Endometrial microvascular endothelial cells (primary cell): ENCODE data around the gene EIF3K. TPM values are rescaled to one million over a fixed set of nuclear protein-coding genes. Genes with fewer than 3 reads are reported as not detected.
"Not testable (repeated sequence)": the region's sequence is repeated elsewhere in the genome, so short reads cannot be mapped to it uniquely, and the experiment has no call there.

ENCODE experiments used
- in situ Hi-C: cut with HindIII; loops from 2 replicates; pipeline ENCODE4 v1.10.0; 2017; ENCODE audit warnings: low sequenced_read_pairs, low pct_unique_long_range_greater_than_20kb; ENCODE audit errors: inconsistent ontology term
- total RNA-seq: library from RNA; depleted of rRNA; stranded (reverse); fragments of >200 nt; gene quantifications from one replicate; pipeline ENCODE4 v1.2.3, GENCODE V29; 2015; ENCODE audit errors: inconsistent ontology term

The EIF3K gene
- total RNA-seq, 1 donor from 2014 or later = 582 TPM

DNA sequence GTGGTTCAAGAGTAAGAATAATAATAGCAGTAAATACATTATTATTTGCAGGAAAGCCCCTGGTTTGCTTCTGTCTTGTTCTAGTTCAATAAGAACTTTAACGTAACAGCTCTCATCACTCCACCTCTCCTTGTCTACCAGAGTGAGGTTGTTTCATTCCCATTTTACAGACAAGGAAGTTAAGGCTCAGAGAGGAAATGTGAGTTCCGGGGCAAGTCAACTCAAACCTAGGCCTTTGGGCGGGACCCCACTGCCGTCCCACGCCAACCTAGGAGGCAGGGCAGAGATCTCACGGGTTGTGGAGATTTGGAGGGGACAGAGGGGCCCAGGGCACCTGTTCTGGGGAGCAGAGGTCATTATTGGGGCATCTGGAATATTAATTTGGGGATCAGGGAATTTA is 2.7 kb upstream of the EIF3K start:
- in situ Hi-C loops = no loop called here

DNA sequence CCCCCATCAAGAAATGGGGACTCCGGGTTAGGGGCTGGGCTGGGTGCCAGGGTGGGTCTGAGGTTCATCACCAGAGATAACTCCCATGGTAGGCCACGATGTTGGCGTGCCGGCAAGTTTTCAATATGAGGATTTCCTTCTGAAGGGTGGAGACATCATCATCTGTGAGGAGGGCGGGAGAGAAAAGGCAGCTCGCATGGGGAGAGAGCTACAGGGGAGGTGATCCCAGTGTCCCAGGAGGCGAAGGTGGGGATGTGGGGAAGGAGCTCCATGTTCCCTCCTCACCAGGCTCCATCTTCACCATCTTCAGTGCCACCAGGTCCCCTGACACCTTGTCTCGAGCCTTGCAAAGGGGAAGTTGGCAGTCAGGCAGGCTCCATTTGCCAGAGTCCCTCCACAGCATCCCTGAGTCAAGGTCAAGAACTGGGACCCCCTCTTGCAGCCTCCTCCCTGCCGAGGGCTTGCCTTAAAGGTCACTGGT is 1.7 kb upstream of the EIF3K start:
- in situ Hi-C loops = no loop called here

DNA sequence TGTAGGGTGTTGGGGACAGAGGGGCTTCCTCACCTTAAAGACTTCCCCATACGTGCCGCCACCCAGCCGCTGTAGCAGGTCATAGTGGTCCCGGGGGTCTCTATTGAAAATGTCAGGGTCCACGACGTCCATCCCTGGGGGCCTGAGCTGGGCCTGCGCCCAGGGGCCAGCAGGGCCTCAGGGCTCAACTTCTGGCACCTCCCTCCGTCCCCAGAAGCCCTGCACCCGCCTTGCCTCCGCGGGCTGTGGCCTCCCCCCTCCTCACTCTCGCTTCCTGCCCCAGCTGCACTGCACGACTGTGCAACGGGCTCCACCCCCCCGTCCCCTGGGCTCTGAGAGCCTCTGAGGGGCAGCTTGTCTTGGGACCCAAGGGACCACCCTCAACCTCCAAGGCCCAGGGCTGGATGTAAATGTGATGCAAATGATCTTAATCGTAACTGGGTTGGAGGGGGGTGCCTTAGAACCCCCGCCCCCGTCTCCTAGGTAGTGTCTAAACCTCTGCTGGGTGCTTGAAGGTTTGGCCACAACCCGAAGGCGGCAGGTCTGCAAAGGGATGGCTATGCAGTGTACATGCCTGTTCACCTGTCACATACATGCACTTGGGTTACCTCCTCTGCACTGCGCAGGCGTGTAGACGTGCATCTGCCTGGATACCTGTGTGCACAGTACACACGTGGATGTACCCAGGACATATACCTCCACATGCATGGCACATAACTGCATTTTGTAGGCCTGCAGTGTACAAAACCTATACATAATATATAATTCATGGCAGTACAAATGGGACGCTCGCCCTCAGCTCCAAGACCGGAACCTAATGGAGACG is 1.0 kb upstream of the EIF3K start, which contains the start of gene MAP4K1:
MAP4K1 (minus strand) TSS at position 190 of the 826 bp plus-strand sequence; CDS start at position 132, 58 bp downstream.
- in situ Hi-C loops = no loop called here

DNA sequence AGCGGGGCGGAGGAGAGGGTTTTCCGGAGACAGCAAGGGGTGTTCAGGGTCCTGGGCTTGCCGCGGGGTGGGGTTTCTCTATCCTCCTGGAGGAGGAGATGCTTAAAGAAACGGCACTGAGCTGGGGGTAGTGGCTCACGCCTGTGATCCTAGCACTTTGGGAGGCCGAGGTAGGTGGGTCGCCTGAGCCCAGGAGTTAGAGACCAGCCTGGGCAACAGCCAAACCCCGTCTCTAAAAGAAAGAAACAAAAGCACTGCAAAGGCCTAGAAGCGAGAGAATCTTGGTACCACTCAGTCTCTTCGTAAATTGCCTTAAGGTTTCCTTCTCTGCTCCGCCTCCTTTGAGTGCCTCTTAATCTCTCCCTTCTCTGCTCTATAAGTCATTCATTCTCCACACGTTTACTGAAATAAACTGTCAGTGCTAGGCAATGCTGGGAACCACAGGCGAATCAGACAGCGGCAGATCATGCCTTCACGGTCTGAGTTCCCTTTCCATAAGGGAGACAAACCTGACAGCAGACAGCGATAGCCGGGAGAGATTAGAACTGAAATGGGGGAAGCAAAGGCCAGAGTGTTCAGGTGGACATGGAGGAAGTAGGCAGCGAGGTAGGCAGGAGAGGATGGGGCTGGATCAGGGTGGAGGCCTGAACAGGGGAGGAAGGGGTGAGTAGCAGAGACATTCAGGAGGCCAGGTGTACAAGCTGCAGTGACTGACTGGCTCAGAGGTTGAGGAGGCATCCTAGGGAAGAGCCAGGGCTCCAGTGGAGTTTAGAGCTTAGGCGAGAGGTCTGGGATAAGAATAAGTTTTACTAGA is 580 bp downstream of the EIF3K start:
- in situ Hi-C loops = no loop called here

DNA sequence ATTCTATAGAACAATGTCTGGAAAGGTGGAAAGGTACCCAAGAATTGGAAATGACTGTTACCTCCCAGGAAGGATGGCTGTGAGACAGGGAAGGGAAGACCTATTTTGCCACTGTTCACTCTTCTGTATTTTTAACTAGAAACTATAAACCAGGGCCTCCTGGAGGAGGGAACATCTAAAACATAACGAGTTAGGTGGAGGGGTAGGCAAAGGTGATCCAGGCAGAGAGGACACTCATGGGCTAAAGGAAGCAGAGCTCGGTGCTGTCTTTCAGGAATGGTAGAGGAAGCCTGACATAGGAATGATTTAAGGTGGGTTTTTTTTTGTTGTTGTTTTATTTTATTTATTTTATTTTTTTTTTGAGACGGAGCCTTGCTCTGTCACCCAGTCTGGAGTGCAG is 5.8 kb downstream of the EIF3K start:
- in situ Hi-C loops = no loop called here

DNA sequence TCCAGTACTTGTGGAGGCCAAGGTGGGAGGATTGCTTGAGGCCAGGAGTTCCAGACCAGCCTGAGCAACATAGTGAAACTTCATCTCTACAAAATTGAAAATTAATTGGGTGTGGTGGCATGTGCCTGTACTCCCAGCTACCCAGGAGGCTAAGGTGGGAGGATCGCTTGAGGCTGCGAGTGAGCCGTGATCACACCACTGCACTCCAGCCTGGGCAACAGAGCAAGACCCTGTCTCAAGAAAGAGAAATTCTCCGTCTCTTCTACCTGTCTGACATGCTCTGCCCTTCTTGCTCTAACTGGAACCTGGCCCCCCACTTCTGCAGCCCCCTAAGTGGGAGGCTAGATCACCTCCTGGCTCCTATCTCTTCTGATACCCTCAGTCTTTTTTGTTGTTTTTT is 7.4 kb downstream of the EIF3K start:
- in situ Hi-C loops = no loop called here

DNA sequence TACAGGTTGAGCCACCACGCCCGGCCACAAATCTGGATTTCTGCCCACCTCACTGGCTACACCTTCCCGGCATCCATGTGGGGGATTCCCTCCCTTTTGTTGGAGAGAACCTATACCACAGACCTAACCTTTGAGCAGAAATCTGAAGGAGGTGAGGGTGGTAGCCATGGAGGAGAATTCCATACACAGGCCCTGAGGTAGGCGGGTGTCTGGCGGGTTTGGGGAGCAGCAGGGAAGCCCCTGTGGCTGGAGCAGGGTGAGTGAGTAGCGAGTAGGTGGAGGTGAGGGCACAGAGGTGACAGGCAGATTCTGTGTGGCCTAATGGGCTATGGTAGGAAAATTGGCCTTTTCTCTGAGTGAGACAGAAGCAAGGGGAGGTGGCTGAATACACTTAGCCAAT is 10.6 kb downstream of the EIF3K start:
- in situ Hi-C loops = no loop called here

DNA sequence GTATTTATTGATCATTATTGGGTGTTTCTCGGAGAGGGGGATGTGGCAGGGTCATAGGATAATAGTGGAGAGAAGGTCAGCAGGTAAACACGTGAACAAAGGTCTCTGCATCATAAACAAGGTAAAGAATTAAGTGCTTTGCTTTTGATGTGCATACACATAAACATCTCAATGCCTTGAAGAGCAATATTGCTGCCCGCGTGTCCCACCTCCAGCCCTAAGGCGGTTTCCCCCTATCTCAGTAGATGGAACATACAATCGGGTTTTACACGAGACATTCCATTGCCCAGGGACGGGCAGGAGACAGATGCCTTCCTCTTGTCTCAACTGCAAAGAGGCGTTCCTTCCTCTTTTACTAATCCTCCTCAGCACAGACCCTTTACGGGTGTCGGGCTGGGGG is 12.3 kb downstream of the EIF3K start:
- in situ Hi-C loops = not testable (repeated sequence)

DNA sequence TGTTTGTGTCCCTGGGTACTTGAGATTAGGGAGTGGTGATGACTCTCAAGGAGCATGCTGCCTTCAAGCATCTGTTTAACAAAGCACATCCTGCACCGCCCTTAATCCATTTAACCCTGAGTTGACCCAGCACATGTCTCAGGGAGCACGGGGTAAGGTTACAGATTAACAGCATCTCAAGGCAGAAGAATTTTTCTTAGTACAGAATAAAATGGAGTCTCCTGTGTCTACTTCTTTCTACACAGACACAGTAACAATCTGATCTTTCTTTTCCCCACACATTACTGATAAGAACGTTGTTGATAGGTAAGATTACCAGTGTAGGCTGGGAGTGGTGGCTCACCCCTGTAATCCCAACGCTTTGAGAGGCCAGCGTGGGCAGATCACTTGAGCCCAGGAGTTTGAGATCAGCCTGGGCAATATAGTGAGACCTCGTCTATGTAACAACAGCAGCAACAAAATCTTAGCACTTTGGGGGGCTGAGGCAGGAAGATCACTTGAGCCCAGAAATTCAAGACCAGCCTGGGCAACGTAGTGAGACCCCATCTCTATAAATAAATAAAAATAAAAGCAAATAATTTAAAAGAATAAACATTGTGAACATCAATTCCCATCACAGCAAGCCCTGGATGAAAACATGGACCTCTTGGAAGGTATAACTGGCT is 13.0 kb downstream of the EIF3K start:
- in situ Hi-C loops = not testable (repeated sequence)

DNA sequence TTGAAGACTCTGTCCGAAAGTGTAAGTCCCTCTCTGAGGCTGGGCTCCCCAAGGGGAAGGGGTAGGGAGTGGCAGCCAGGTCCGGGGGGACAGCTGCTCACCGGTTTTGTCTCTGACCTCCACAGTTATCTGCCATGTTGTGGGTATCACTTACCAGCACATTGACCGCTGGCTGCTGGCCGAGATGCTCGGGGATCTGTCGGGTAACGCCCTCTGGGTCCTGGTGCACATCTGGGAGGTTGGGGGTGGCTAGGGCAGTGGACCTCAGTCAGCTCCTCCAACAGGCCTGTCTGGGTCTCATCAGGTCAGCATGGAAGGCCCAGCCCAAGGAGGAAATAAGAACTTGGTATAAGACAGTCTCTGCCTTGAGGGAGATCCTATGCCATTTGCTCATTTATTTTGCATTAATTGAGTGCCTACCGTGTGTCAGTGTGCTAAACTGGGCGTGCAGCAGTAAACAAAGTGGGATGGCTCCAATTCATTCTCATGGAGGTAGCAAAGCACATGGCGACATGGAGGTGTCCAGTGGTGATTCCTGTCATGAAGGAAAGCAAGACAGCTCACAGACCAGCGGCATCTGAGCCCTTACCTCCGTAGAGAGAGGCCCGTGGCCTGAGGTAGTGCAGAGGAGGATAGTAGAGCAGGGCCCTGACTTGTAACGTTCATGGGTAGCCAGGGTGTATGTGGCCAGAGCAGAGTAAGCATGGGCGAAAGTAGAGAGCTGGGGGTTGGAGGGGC is 13.7 kb downstream of the EIF3K start:
- in situ Hi-C loops = no loop called here

DNA sequence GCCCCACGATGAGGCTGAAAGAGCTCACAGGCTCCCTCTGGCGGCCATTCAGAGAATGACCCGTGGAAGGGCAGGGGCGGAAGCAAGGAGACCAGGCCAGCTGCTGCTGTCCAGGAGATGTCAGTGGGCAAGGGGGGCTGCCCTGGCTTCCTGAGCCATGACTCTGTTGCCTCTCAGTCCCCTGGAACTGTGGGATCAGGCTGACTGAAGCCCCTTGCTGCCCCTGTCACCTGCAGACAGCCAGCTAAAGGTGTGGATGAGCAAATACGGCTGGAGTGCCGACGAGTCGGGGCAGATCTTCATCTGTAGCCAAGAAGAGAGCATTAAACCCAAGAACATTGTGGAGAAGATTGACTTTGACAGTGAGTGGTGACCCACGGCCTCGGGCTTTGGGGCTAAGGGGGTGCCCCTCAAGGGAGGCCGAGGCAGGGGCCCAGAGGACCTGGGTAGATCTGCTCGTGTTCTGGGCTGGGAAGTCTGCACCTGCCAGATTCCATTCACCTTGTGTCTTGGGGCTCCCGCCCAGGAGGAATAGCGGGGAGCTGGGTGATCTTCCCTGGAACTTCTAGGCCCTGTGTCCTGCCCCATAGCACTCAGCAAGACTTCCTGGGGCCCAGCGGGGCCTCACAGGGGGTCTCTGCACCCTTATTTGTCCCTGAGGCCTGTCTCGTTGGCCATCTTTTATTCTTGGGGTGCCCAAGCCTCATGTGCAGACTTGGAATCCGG is 15.9 kb downstream of the EIF3K start:
- in situ Hi-C loops = no loop called here

DNA sequence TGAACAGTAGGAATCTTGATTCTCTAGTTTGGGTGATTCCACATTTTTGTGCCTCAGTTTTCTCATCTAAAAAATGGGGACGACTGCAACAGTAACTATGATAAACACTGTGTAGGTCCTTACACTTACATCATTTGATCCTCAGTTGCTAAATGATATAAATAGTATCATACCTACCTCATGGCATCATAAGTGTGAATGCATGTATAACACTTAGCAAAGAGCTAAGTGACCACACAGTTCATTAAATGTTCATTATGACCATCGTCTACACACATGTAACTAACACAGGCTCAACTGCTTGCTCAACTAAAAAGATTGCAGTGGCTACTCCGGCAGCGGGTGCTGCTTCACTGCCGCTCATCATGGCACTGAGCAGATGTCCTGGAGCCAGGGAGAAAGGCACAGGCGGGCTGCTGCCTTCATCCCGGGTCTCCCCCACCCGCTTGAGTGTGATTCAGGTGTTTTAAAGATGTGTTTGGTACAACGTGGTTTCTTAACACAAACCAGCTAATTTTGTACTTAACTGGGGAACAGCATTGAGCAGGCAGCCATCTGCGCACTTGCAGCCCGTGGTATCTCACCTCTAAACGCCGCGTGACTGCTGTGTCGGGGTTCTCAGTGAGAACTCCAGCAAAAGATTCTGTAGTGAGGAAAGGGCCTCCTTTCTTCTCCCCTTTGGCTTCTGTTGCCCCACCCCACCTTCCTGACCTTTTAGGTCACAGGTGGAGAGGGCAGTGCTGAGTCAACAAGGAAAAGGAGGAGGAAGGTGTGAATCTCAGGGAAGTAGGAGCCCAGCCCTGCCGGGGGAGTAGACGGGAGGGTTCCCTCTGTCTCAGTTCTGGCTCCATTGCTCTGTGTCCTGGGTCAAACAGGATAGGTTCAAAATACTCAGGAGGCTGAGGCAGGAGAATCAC is 16.8 kb downstream of the EIF3K start:
- in situ Hi-C loops = no loop called here

DNA sequence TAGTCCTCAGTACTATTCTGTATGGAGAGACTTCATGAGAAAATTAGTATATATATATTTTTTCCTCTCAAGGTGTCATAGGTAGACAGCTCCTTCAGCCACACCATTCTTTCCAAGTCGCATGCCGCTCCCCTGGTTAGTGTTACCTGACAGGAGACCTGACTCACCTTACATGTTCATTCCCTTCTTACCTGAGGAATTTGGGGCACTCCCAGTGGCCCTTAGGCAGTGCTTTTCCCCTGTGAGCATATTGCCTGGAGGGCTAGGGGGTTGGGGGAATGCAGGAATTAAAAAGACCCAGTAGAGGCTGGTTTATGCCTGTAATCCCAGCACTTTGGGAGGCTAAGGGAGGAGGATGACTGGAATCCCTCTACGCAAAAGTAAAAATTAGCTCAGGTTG is 19.5 kb downstream of the EIF3K start:
- in situ Hi-C loops = no loop called here

DNA sequence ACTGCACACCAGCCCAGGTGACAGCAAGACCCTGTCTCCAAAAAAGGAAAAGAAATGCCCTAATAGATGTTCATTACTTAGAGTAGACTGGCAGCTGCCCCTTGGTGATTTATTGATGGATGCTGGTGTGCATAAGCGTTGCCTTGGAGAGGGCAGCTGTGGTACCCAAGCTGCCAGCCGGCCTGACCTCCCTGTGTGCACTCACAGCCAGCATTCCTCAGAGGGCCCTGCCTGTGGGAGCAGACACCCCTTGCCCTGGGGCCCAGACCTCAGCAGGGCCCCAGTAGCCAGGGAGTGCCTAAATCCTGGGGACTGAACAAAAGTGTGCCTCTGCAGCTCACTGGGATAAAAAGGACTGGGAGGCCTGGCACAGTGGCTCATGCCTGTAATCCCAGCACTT is 20.7 kb downstream of the EIF3K start:
- in situ Hi-C loops = no loop called here

DNA sequence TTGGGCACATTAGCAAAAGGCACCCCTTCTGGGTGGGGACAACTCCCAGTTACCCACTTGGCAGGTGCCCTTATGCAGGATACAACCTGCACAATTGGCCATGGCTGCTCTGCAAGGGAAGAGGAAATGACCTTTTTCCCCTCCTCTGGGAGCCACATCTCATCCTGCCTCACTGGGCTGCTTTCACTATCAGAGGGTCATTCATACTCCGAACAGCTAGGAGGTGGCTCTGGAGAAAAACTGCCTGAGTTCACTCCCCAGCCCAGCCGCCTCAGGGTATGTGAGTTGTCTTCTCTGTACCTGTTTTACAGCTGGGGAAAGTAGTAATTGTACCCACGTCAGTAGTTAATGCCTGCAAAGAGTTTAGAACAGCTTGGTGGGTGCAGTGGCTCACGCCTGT is 21.4 kb downstream of the EIF3K start:
- in situ Hi-C loops = no loop called here

DNA sequence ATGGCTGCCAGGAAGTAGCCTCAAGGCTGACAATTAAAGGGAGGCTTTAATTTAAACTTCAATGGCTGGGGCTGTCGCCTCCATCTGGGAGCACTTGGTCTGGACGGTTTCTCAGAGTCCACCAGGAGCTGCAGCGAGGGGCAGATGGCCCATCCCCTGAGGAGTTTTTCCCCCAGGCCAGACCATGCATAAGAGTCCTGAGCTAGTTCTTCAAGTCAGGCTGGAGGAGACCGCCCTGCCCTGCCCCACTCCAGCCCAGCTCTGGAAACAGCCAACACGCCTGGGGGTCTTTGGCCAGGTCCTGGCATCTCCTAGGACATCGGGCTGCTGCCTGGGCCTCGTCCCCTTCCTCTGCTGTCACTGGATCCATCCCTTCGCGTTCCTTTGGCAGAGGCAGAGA is 23.2 kb downstream of the EIF3K start:
- in situ Hi-C loops = no loop called here

DNA sequence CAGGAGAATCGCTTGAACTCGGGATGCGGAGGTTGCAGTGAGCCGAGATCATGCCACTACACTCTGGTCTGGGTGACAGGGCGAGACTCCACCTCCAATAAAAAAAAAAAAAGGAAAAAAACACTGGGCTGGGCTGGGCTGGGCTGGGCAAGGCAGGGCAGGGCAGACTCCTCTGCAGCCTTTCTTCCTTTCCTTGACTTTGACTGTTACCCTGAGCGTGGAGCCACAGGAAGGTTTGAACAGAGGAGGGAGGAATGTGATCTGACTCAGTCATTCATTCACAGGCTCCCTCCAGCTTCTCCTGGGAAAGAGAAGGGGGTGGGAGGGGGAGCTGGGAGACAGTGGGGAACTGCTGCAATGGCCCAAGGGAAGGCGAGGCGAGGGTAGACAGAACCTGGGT is 25.7 kb downstream of the EIF3K start:
- in situ Hi-C loops = no loop called here
